ENCODE data around the gene CAV1. TPM values are rescaled to one million over a fixed set of nuclear protein-coding genes. Genes with fewer than 3 reads are reported as not detected.

The CAV1 gene
- total and polyA plus RNA-seq, 2 donors (not counting 1 experiment from before 2014, with no cell fraction given), result 461 to 1,245 TPM

DNA sequence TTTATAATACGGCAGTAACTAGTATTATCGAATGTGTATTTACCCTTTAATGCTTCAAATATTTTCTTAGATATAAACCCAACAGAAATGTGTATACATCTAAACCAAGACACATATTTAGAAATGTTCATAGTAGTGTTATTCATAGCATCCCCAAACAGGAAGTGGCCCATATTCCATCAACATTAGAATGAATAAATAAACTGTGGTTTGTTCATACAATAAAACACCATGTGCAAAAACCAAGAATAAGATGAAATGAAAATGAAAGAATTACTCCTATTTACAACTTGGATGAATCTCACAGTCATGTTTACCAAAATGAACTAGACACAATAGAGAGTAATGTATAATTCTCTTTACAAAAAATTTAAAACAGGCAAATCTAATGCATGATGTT, 34.5 kb upstream of the CAV1 start:
- Histone ChIP-seq H2AFZ (ENCODE audit: low read length) (no peak overlapping the region), H3K36me3 (ENCODE audit: control insufficient read depth, insufficient read depth, low read length) (no peaks in the 10 kb centered on the region), H3K79me2 (ENCODE audit: control insufficient read depth, insufficient read depth, low read length) (no peaks in the 10 kb centered on the region), H3K9ac (ENCODE audit: insufficient read depth, low read length) (no peak overlapping the region), H3K4me1 (ENCODE audit: control insufficient read depth, extremely low read depth, insufficient read depth, low read length) (no peaks in the 10 kb centered on the region), H3K27me3 (ENCODE audit: control insufficient read depth, insufficient read depth, low read length) (no peaks in the 10 kb centered on the region), H3K4me2 (ENCODE audit: extremely low read depth, insufficient read depth, low read length) (no peak overlapping the region), H3K4me3 (replicated peaks in 1 of 4; ENCODE audit: control extremely low read depth in 1 of 4, insufficient read depth in 1 of 4, low read depth in 3 of 4, low read length in 4 of 4) (no peak overlapping the region), H4K20me1 (ENCODE audit: control insufficient read depth, extremely low read depth, insufficient read depth, low read length) (no peaks in the 10 kb centered on the region), H3K27ac (ENCODE audit: insufficient read depth, low read length) (no peak overlapping the region), H3K9me3 (ENCODE audit: control insufficient read depth, insufficient read depth, low read depth, low read length) (no peaks in the 10 kb centered on the region)
- no peak for DNase-seq (ENCODE audit: low read depth in 2 of 2)
- TF ChIP-seq EZH2 (IDR thresholded peaks at IDR 0.05; ENCODE audit: low read length, missing control alignments), result no peak
- TF ChIP-seq, protein P1, sequence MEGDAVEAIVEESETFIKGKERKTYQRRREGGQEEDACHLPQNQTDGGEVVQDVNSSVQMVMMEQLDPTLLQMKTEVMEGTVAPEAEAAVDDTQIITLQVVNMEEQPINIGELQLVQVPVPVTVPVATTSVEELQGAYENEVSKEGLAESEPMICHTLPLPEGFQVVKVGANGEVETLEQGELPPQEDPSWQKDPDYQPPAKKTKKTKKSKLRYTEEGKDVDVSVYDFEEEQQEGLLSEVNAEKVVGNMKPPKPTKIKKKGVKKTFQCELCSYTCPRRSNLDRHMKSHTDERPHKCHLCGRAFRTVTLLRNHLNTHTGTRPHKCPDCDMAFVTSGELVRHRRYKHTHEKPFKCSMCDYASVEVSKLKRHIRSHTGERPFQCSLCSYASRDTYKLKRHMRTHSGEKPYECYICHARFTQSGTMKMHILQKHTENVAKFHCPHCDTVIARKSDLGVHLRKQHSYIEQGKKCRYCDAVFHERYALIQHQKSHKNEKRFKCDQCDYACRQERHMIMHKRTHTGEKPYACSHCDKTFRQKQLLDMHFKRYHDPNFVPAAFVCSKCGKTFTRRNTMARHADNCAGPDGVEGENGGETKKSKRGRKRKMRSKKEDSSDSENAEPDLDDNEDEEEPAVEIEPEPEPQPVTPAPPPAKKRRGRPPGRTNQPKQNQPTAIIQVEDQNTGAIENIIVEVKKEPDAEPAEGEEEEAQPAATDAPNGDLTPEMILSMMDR (conservative IDR thresholded peaks at IDR 0.05 in 1 of 2, IDR thresholded peaks at IDR 0.05 in 1 of 2; ENCODE audit: low read depth in 1 of 2, low read length in 2 of 2), result no peak

DNA sequence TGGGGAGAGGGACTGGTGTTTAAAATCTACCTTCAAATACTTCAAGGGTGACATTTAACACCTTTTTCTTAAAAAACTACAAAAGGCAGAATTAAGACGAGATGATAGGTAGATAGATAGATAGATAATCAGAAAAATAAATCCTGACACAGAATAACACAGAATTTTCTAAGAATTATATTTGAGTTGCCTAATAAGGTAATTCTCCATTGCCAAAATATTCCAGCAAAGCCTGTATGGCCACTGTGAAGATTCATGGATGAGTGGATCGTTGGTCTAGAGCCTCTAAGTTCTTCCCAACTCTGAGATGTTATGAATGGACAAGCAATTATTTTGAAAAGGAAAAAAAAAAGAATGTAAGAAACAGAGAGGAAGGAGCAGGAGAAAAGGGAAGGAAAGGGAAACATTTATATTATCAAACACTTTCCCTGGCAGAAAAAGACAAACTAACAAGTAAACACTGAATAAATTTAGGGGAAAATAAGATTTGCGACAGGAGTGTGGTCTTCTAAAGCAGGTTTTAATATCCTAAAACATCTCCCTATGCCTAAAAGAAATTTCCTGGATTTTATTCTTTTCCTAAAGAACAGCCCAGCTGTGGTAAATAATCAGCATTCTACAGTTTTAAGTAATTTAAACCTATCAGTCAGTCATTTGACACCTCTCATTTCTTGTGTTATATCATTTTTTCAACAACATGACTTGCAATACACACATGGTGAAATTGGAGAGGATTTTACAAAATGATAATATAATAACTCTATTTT, 32.8 kb upstream of the CAV1 start:
- no peaks in the 10 kb centered on the region for H3K79me2 ChIP-seq (ENCODE audit: control insufficient read depth, insufficient read depth, low read length)
- DNase-seq (ENCODE audit: low read depth in 2 of 2), result no peak
- no peaks in the 10 kb centered on the region for H3K27me3 ChIP-seq (ENCODE audit: control insufficient read depth, insufficient read depth, low read length)
- no peaks in the 10 kb centered on the region for H3K36me3 ChIP-seq (ENCODE audit: control insufficient read depth, insufficient read depth, low read length)
- no peaks in the 10 kb centered on the region for H3K4me1 ChIP-seq (ENCODE audit: control insufficient read depth, extremely low read depth, insufficient read depth, low read length)
- H3K4me2 ChIP-seq (ENCODE audit: extremely low read depth, insufficient read depth, low read length), result no peak overlapping the region
- no peak overlapping the region for H3K27ac ChIP-seq (ENCODE audit: insufficient read depth, low read length)
- no peak overlapping the region for H3K4me3 ChIP-seq (replicated peaks in 1 of 4; ENCODE audit: control extremely low read depth in 1 of 4, insufficient read depth in 1 of 4, low read depth in 3 of 4, low read length in 4 of 4)
- H2AFZ ChIP-seq (ENCODE audit: low read length), result no peak overlapping the region
- no peaks in the 10 kb centered on the region for H4K20me1 ChIP-seq (ENCODE audit: control insufficient read depth, extremely low read depth, insufficient read depth, low read length)
- H3K9me3 ChIP-seq (ENCODE audit: control insufficient read depth, insufficient read depth, low read depth, low read length), result no peaks in the 10 kb centered on the region
- H3K9ac ChIP-seq (ENCODE audit: insufficient read depth, low read length), result no peak overlapping the region
- no peak for TF ChIP-seq EZH2 (IDR thresholded peaks at IDR 0.05; ENCODE audit: low read length, missing control alignments)
- TF ChIP-seq, protein P1 (conservative IDR thresholded peaks at IDR 0.05 in 1 of 2, IDR thresholded peaks at IDR 0.05 in 1 of 2; ENCODE audit: low read depth in 1 of 2, low read length in 2 of 2), result no peak

DNA sequence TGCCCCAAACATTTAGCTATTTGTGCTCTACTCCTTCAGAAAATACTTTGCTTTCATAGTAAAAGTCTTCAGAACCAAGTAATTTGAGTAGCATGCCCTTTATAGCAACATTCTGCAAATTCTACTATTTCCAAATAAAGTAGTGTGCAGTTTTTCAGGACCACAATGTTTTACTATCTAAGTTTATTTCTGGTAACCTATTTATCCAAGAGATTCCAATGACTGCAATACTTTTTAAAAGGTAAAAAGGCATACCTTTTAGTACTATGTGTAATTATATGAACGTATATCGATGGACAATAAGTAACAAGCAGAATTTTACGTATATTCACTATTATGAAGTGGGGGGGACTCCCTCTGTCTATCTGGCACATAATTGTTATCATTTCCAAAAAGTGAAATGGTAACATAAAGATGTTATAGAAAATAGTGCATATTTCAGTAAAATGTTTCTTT, 32.2 kb upstream of the CAV1 start:
- Histone ChIP-seq H3K79me2 (ENCODE audit: control insufficient read depth, insufficient read depth, low read length) (no peaks in the 10 kb centered on the region), H3K4me2 (ENCODE audit: extremely low read depth, insufficient read depth, low read length) (no peak overlapping the region), H3K9ac (ENCODE audit: insufficient read depth, low read length) (no peak overlapping the region), H3K27me3 (ENCODE audit: control insufficient read depth, insufficient read depth, low read length) (no peaks in the 10 kb centered on the region), H3K9me3 (ENCODE audit: control insufficient read depth, insufficient read depth, low read depth, low read length) (no peaks in the 10 kb centered on the region), H4K20me1 (ENCODE audit: control insufficient read depth, extremely low read depth, insufficient read depth, low read length) (no peaks in the 10 kb centered on the region), H2AFZ (ENCODE audit: low read length) (no peak overlapping the region), H3K36me3 (ENCODE audit: control insufficient read depth, insufficient read depth, low read length) (no peaks in the 10 kb centered on the region), H3K4me1 (ENCODE audit: control insufficient read depth, extremely low read depth, insufficient read depth, low read length) (no peaks in the 10 kb centered on the region), H3K27ac (ENCODE audit: insufficient read depth, low read length) (no peak overlapping the region), H3K4me3 (replicated peaks in 1 of 4; ENCODE audit: control extremely low read depth in 1 of 4, insufficient read depth in 1 of 4, low read depth in 3 of 4, low read length in 4 of 4) (no peak overlapping the region)
- DNase-seq (ENCODE audit: low read depth in 2 of 2), result peak in 1 of 2 donors; percentile 37
- TF ChIP-seq, protein P1 (conservative IDR thresholded peaks at IDR 0.05 in 1 of 2, IDR thresholded peaks at IDR 0.05 in 1 of 2; ENCODE audit: low read depth in 1 of 2, low read length in 2 of 2), result no peak
- TF ChIP-seq EZH2 (IDR thresholded peaks at IDR 0.05; ENCODE audit: low read length, missing control alignments), result no peak

Data from fibroblast of lung (primary cell).